ENCODE measurements around the gene REEP3.

DNA sequence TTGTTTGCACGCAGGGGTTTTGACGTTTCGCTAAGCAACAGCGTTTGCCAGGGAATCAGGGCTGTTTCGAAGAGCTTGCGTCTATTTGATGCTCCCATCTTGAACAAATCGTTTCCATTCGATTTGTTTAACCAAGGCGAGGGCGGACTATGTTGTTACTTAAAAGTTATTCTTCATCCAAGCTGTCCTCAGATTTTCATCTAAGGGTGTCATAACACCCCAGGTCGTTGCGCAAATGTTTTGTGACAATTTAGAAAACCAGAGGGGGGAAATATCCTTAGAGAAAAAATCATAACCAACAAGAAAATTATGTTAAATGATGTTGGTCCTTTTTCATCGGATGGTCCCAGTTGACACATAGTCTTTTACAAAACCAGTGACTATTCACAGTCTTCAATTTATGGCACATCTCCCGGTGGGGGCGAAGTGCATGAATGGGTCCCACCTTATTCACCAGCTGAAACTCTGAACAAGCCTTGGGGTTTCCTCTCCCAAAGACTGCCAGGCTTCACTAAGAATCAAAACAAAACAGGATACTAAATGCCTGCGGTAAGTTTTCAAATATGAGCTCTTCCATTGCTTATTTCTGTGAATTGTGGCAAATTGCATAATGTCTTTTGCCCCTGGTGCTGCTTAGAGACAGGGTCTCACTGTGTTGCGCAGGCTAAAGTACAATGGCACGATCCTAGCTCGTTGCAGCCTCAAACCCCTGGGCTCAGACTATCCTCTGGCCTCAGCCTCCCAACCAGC lies 109.9 kb downstream of the REEP3 start:
- TF ChIP-seq POLR2A (IDR thresholded peaks at IDR 0.05): no peak
- TF ChIP-seq, protein P1, sequence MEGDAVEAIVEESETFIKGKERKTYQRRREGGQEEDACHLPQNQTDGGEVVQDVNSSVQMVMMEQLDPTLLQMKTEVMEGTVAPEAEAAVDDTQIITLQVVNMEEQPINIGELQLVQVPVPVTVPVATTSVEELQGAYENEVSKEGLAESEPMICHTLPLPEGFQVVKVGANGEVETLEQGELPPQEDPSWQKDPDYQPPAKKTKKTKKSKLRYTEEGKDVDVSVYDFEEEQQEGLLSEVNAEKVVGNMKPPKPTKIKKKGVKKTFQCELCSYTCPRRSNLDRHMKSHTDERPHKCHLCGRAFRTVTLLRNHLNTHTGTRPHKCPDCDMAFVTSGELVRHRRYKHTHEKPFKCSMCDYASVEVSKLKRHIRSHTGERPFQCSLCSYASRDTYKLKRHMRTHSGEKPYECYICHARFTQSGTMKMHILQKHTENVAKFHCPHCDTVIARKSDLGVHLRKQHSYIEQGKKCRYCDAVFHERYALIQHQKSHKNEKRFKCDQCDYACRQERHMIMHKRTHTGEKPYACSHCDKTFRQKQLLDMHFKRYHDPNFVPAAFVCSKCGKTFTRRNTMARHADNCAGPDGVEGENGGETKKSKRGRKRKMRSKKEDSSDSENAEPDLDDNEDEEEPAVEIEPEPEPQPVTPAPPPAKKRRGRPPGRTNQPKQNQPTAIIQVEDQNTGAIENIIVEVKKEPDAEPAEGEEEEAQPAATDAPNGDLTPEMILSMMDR (IDR thresholded peaks at IDR 0.05 in 4 of 5, conservative IDR thresholded peaks at IDR 0.05 in 1 of 5): no peak
